Mesothelial cell of epicardium (in vitro differentiated cells): Measurements from ENCODE around the gene RALGAPB. TPM values are rescaled to one million over a fixed set of nuclear protein-coding genes. Genes with fewer than 3 reads are reported as not detected.

Experiments used
- DNase-seq, 2 experiments: peaks; one replicate each; pipeline ENCODE4 v3.0.0; 2021; ENCODE audit warnings: low spot score in 2 of 2; ENCODE audit not compliant: unreplicated experiment in 2 of 2
- H3K27ac Mint-ChIP-seq: 2 replicates; pipeline ENCODE4 v1.8.0; 2021; ENCODE audit warnings: mixed read lengths
- H3K27me3 Mint-ChIP-seq: 2 replicates; pipeline ENCODE4 v1.8.0; 2021; ENCODE audit warnings: low read depth, mixed read lengths
- H3K36me3 Mint-ChIP-seq: 2 replicates; pipeline ENCODE4 v1.8.0; 2021; ENCODE audit warnings: mixed read lengths
- H3K4me1 Mint-ChIP-seq: 2 replicates; pipeline ENCODE4 v1.8.0; 2021; ENCODE audit warnings: mixed read lengths
- H3K4me3 Mint-ChIP-seq: 2 replicates; pipeline ENCODE4 v1.8.0; 2021; ENCODE audit warnings: mild to moderate bottlenecking, moderate library complexity, mixed read lengths
- H3K9me3 Mint-ChIP-seq: 2 replicates; pipeline ENCODE4 v1.8.0; 2021; ENCODE audit warnings: mixed read lengths
- microRNA-seq: library from miRNA; unstranded; fragments of <30 nt; microRNA quantifications from one replicate; pipeline ENCODE4 v1.2.0, GENCODE V29; 2021; ENCODE audit warnings: inconsistent platforms, mixed read lengths
- total RNA-seq: library from RNA; stranded (reverse); gene quantifications from 3 replicates; pipeline ENCODE4 v1.2.1, GENCODE V29; 2021
- TF ChIP-seq, protein P1 (sequence below): fragments of 200-600 bp; sonication (generic); IDR thresholded peaks from one replicate; pipeline ENCODE4 v1.5.0; 2021; ENCODE audit warnings: antibody characterized with exemption; ENCODE audit not compliant: unreplicated experiment

RALGAPB gene
- total RNA-seq, 1 donor from 2014 or later, result 43.5 TPM

DNA sequence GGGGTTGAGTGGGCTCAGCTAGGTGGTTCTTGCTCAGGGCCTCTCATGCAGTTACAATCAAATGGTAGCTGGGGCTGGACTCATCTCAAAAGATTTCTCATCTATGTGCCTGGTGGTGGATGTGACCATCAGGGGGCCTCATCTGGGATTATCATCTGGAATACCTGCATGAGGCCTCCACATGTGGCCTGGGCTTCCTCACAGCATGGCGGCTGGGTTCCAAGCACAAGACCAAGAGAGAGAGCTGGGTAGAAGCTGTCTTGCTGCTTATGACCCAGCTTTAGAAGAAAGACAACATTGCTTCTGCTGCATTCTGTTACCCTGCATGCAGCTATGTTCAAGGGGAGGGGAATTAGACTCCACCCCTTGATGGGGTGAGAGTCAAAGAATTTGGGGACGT lies 151.4 kb downstream of the RALGAPB start:
- TF ChIP-seq, protein P1, sequence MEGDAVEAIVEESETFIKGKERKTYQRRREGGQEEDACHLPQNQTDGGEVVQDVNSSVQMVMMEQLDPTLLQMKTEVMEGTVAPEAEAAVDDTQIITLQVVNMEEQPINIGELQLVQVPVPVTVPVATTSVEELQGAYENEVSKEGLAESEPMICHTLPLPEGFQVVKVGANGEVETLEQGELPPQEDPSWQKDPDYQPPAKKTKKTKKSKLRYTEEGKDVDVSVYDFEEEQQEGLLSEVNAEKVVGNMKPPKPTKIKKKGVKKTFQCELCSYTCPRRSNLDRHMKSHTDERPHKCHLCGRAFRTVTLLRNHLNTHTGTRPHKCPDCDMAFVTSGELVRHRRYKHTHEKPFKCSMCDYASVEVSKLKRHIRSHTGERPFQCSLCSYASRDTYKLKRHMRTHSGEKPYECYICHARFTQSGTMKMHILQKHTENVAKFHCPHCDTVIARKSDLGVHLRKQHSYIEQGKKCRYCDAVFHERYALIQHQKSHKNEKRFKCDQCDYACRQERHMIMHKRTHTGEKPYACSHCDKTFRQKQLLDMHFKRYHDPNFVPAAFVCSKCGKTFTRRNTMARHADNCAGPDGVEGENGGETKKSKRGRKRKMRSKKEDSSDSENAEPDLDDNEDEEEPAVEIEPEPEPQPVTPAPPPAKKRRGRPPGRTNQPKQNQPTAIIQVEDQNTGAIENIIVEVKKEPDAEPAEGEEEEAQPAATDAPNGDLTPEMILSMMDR, result no peak
- Mint-ChIP-seq H3K27ac (no peak overlapping the region), H3K27me3 (peaks cover 5% of the 10 kb centered on the region), H3K36me3 (no peaks in the 10 kb centered on the region), H3K4me1 (no peaks in the 10 kb centered on the region), H3K9me3 (no peaks in the 10 kb centered on the region), H3K4me3 (no peak overlapping the region)
- no peak for DNase-seq

DNA sequence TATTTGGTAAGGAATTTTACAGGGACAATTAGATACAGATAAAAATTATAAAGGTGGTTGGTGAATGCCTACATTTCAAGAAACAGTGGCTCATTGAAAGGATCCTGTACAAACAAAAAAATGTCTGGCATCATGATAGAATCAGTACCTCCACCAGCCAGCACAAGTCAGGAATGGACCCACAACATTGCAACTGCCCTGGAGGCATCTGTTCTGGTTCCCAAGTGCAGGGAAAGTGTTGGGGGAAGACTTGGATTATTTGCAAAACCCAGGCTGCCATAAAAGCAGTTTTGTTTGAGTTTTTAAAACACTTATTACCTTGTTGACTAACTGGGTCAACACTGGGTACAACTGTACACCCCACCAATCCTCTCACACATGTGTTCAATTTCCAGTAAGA lies 153.3 kb downstream of the RALGAPB start:
- TF ChIP-seq, protein P1, result no peak
- Mint-ChIP-seq H3K4me3 (no peak overlapping the region), H3K9me3 (no peaks in the 10 kb centered on the region), H3K36me3 (no peaks in the 10 kb centered on the region), H3K4me1 (no peaks in the 10 kb centered on the region), H3K27ac (no peak overlapping the region), H3K27me3 (no peaks in the 10 kb centered on the region)
- DNase-seq, result no peak

DNA sequence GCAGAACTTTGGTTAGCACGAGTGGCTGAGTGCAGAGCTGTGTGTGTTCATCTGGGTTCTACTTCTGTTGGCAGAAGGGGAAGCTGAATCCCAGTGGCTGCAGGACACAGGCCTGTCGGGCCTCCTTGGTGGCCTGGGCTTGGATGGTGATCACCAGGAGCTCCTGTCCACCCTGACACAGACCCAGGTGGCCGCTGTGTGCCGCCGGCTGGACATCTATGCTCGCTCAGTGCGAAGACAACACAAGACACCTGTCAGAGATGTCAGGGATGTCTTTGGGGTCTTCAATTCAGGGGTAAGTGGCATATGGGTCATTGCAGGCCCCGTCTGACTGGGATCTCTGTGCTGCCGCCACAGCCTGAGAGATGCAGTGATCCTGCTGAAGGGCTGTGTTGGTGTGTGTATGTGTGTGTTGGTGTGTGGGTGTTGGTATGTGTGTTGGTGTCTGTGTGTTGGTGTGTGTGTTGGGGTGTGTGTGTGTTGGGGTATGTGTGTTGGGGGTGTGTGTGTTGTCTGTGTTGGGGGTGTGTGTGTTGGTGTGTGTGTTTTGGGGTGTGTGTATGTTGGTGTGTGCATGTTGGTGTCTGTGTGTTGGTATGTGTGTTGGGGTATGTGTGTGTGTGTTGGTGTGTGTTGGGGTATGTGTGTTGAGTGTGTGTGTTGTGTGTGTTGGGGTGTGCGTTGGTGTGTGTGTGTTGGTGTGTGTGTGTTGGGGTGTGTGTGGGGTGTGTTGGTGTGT lies 154.4 kb downstream of the RALGAPB start:
- Mint-ChIP-seq H3K4me3 (no peak overlapping the region), H3K27me3 (no peaks in the 10 kb centered on the region), H3K9me3 (no peaks in the 10 kb centered on the region), H3K4me1 (no peaks in the 10 kb centered on the region), H3K36me3 (no peaks in the 10 kb centered on the region), H3K27ac (no peak overlapping the region)
- TF ChIP-seq, protein P1, result no peak
- DNase-seq, result no peak

Small RNA genes lying within 50 kb of the gene (microRNA-seq; reads per million reads assigned to microRNA genes)
- gene MIR548O2, result not detected

Other genes starting within 250 kb of the RALGAPB start
- 3.3 to 4.4 TPM (median 3.6 TPM) in 3 replicates for gene KIAA1755, start 212.1 kb upstream of the RALGAPB start, total RNA-seq
- not detected in 3 replicates for gene BPI, start 168.7 kb upstream of the RALGAPB start, total RNA-seq
- gene LBP, start 126.4 kb upstream of the RALGAPB start, total RNA-seq, result not detected in 3 replicates
- 49.4 to 54.0 TPM (median 51.1 TPM) in 3 replicates for gene SNHG17, start 37.5 kb upstream of the RALGAPB start, total RNA-seq
- not detected in 3 replicates for gene ADIG, start 108.4 kb downstream of the RALGAPB start, total RNA-seq
- gene ARHGAP40, start 129.0 kb downstream of the RALGAPB start, total RNA-seq, result 0.33 to 0.54 TPM (median 0.45 TPM) in 3 replicates